ENCODE measurements around the gene HERPUD1.
"Not testable (repeated sequence)": the region's sequence is repeated elsewhere in the genome, so short reads cannot be mapped to it uniquely, and the experiment has no call there.

Gene HERPUD1, protein sequence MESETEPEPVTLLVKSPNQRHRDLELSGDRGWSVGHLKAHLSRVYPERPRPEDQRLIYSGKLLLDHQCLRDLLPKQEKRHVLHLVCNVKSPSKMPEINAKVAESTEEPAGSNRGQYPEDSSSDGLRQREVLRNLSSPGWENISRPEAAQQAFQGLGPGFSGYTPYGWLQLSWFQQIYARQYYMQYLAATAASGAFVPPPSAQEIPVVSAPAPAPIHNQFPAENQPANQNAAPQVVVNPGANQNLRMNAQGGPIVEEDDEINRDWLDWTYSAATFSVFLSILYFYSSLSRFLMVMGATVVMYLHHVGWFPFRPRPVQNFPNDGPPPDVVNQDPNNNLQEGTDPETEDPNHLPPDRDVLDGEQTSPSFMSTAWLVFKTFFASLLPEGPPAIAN

GRCh38 chr16:56931892-56932720 is at the start of gene HERPUD1:
Gene HERPUD1, plus strand, starts transcription at chr16:56932142. Its CDS starts 103 bp downstream, at chr16:56932245.
- in situ Hi-C loops (cut with MboI; ENCODE audit: low sequenced_read_pairs) = no loop called here

GRCh38 chr16:56883586-56883985 is 48.4 kb upstream of the HERPUD1 start:
- in situ Hi-C loops (cut with MboI; ENCODE audit: low sequenced_read_pairs) = no loop called here

- in situ Hi-C loops (cut with MboI; ENCODE audit: low sequenced_read_pairs) = no loop called here
Measured at GRCh38 chr16:56884026-56884582, 47.8 kb upstream of the HERPUD1 start.

DNA sequence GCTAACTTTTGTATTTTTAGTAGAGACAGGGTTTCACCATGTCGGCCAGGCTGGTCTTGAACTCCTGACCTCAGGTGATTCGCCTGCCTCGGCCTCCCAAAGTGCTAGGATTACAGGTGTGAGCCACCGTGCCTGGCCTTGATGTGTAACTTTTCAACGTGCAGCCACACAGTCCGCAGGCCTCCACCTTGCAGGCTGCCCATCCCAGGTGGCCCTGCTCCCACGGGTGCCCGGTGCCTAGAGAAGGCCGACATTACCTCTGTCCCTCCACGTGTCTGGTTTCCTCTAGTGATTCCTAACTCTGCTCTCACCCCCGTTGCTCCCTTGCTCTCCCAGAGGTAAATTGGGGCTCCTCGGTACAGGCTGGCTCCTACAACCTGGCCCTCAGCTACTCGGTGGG is 47.0 kb upstream of the HERPUD1 start:
- in situ Hi-C loops (cut with MboI; ENCODE audit: low sequenced_read_pairs) = not testable (repeated sequence)

DNA sequence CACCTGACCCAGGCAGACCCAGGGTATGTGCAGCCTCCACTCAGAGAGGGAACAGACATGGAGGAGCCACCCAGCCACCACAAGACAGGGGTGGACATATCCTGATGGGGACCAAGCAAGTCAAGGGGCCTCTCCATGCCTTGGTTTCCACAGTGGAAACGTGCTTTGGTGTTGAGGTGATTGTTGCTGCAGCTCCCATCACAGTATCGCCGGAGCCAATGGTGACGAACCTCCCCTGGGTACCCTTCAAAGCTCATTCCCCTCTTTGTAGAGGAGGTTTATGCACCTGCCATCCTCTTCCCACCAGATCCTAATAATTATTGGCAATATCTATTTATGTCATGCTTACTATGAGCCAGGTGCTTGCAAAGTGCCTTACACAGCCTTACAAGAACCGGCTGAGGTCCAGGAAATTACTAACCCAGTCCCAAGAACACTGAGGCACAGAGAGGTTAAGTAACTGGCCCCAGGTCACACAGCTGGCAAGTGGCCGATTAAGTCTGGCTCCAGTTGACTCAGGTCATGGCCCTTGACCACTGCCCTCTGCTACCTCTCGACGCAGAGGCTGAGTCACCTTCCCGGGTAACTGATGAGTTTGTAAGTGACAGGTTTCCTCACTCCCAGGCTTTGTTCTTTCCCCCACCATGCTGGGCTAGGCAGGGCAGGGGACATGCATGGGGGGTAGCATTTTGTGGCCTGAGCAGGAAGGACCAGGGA is 46.3 kb upstream of the HERPUD1 start:
- in situ Hi-C loops (cut with MboI; ENCODE audit: low sequenced_read_pairs) = no loop called here

GRCh38 chr16:56886296-56886695 is 45.6 kb upstream of the HERPUD1 start:
- in situ Hi-C loops (cut with MboI; ENCODE audit: low sequenced_read_pairs) = no loop called here

GRCh38 chr16:56886826-56887225 is 45.1 kb upstream of the HERPUD1 start:
- in situ Hi-C loops (cut with MboI; ENCODE audit: low sequenced_read_pairs) = no loop called here

DNA sequence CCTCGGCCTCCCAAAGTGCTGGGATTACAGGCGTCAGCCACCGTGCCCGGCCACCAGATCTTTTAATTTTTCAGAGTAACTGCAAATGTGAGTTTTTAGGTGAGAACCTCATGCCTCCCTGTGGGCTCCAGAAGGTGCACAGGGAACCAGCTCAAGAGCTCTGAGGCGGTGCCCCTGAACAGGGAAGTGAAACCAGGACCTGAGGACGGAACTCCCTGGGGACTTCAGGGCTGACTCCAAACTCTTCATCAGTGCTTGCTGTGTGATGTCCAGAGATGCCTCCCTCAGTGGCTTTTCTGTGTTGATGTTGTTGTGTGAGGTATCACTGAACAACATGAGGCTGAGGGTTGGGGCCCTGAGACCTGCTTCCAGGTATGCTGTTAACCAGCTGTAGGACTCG is 43.1 kb upstream of the HERPUD1 start:
- in situ Hi-C loops (cut with MboI; ENCODE audit: low sequenced_read_pairs) = no loop called here

DNA sequence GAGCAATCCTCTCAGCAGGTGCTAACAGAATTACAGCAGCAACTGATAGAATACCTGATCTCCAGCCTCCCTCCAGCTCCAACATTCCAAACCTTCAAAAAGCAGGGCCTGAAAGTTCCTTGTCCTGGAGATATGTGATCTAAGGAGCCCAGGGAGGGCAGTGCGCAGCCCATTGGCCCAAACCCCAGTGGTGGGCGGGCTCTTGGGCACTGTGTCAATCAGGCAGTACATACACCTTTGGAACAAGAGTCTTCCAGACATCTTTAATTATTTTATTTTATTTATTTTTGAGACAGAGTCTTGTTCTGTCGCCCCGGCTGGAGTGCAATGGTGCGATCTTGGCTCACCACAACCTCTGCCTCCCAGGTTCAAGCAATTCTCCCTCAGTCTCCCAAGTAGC is 42.7 kb upstream of the HERPUD1 start:
- in situ Hi-C loops (cut with MboI; ENCODE audit: low sequenced_read_pairs) = no loop called here

DNA sequence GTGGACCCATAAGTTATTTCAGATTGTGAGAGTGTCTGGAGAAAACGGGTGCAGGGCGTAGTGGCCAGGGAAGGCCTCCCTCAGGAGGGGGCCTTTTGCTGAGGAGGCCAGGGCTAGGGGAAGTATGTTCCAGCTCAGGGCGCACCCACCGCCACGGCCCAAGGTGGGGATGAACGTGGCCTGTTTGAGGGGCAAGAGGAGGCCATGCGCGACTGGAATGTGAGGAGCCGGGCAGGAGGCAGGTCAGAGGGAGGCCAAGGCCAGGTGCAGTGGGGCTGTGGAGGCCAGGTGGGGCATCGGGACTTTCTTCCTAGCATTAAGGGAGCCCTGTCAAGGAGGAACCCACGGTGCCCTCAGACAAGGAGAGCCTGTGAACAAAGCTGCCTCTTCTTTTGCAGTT is 40.3 kb upstream of the HERPUD1 start:
- in situ Hi-C loops (cut with MboI; ENCODE audit: low sequenced_read_pairs) = no loop called here

- in situ Hi-C loops (cut with MboI; ENCODE audit: low sequenced_read_pairs) = no loop called here
Measured at GRCh38 chr16:56892705-56893104, 39.2 kb upstream of the HERPUD1 start.

DNA sequence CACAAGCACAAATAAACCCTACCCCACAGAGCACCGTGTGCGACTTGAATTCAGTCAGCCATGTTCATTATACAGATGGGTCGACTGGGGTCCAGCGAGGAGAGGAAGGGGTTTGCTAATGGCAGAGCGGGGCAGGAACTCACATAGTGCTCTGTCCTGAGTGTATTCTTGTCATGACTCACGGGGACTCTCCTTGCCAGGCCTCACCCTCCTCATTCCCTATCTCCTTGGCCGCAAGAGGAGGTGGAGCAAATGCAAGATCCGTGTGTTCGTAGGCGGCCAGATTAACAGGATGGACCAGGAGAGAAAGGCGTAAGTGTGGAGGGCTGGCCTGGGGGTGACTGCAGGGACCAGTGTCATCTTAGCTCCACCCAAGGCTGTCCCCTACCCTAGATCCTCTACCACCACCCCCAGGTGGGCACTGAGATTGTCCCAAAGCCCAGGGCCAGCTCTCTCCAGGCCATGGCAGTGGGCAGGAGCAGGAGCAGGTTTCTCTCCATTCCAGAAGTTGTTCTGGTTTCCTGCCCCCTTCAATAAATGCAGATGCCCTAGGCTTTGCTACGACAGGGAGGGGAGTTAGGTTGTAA is 37.5 kb upstream of the HERPUD1 start:
- in situ Hi-C loops (cut with MboI; ENCODE audit: low sequenced_read_pairs) = no loop called here

- in situ Hi-C loops (cut with MboI; ENCODE audit: low sequenced_read_pairs) = no loop called here
Measured at GRCh38 chr16:56895813-56896212, 36.1 kb upstream of the HERPUD1 start.

DNA sequence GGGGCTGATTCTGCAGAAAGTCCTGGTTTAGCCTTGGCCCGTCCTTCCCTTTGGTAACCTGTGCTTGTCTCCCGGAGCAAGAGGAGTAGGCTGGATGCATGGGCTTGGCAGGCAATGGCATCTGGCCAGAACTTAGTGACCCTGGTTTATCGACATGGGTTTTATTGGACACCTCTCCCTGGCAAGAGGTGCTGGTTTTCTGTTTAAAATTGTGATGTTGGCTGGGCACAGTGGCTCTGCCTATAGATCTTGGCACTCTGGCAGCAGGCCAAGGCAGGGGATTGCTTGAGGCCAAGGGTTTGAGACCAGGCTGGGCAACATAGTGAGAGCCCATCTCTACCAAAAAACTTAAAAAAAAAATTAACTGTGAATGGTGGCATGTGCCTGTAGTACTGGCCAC is 35.7 kb upstream of the HERPUD1 start:
- in situ Hi-C loops (cut with MboI; ENCODE audit: low sequenced_read_pairs) = no loop called here

DNA sequence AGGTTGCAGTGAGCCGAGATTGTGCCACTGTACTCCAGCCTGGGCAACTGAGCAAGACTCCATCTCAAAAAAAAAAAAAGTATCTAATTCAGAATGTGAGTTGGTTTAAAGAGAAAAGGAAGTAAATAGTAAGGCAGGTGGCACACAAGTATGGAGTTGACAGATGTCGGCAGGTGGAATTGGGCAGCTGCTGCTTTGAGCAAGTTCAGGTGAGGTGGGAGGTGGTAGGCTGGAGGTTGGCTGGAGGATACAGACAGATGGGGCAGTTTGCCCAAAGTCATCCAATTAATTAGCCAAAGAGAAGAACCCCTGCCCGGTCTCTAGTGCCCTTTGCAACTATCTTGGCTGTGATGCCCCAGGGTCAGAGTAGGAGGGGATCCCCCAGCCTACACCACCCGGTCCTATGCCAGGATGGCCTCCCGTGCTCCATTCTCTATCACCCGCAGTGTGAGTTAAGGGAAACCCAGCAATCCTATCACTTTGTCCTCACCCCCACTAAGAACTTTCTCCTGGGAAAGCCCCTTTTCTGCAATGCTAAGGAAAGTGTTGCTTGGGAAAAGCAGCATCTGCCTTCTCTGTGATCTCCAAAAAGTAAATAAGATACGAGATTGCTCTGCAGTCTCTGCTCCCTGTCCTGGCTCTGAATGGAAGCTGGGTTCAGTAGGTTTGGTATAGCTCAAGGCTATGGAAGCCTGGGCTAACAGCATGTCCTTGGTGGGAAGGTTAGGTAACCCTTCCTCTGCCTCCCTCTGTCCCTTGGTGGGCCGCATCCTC is 34.7 kb upstream of the HERPUD1 start:
- in situ Hi-C loops (cut with MboI; ENCODE audit: low sequenced_read_pairs) = no loop called here

DNA sequence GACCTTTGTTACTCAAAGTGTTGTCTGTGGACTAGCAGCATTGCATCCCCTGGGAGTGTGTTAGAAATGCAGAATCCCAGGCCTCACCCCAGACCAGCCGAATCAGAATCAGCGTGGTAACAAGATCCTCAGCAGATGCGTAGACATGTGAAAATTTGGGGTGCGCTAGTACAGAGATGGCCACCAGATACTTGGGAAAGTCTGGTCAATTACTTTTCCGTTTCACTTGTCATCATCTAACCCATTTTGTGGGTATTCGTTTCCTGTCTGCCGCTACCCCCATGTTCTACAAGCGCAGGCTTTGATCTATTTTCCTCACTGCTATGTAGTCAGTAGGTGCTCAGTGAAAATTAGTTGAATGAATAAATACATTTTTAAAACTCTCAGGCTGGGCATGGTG is 33.1 kb upstream of the HERPUD1 start:
- in situ Hi-C loops (cut with MboI; ENCODE audit: low sequenced_read_pairs) = no loop called here

DNA sequence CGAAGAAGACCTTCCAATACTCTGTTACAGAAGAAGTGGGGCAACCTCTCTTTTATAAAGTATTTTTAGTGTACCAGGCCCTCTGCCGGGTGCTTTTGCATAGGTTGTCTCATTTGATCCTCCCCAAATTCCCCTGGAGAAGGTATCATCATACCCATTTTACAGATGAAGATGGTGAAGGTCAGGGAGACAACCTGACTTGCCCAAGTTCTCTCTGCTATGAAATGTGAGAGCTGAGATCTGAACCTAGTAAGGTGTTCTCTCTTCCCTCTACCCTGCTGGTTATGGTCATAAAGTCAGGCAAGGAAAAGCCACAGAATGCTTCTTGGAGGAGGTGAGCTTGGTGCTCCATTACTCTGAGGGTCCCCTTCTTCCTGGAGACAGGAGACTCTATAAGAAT is 28.1 kb upstream of the HERPUD1 start:
- in situ Hi-C loops (cut with MboI; ENCODE audit: low sequenced_read_pairs) = no loop called here

- in situ Hi-C loops (cut with MboI; ENCODE audit: low sequenced_read_pairs) = no loop called here
Measured at GRCh38 chr16:56907401-56907800, 24.5 kb upstream of the HERPUD1 start.

DNA sequence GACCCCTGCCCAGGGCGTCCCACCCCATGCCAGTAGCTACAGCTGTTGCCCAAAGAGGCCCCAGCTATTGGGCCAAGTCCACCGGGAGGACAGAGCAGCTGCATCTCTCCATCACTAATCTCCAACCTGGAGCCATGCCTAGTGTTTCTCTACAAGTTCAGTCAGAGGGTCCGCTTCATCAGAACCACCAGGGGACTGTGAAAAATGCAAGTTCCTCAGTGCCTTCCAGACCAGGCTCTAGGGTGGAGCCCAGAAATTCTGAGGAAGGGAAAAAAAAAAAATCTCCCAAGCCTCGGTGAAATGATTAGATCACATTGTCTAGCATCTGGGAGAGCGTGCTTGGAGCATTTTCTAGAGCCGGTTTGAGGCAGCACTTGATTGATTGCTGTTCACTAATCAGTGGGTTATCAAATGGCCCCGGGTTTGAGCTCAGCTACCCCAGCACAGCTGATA is 22.4 kb upstream of the HERPUD1 start:
- in situ Hi-C loops (cut with MboI; ENCODE audit: low sequenced_read_pairs) = no loop called here

GRCh38 chr16:56910112-56910511 is 21.8 kb upstream of the HERPUD1 start:
- in situ Hi-C loops (cut with MboI; ENCODE audit: low sequenced_read_pairs) = no loop called here
